HepG2 (cell line): Measurements from ENCODE around the gene CA10. TPM values are rescaled to one million over a fixed set of nuclear protein-coding genes. Genes with fewer than 3 reads are reported as not detected.

ENCODE experiments used
- GFI1 ChIP-seq: sonication (generic); formaldehyde crosslinking; IDR thresholded peaks from 2 replicates; pipeline ENCODE4 v1.5.0; 2020; ENCODE audit warnings: missing genetic modification reagents, mild to moderate bottlenecking, borderline replicate concordance
- GTF2F1 ChIP-seq: fragments of 150-350 bp; IDR thresholded peaks from 2 replicates; pipeline ENCODE4 v1.6.1; 2014; ENCODE audit warnings: low read length
- HMG20A ChIP-seq: IDR thresholded peaks from 2 replicates; pipeline ENCODE4 v1.6.1; 2016; ENCODE audit warnings: borderline replicate concordance
- MTF1 ChIP-seq: sonication (generic); formaldehyde crosslinking; IDR thresholded peaks from 2 replicates; pipeline ENCODE4 v1.5.0; 2020; ENCODE audit warnings: missing genetic modification reagents
- MXI1 ChIP-seq: IDR thresholded peaks from 3 replicates; pipeline ENCODE4 v1.6.1; 2012; ENCODE audit warnings: low read depth, low read length, inconsistent platforms, borderline replicate concordance
- NCOA2 ChIP-seq: sonication (generic); formaldehyde crosslinking; IDR thresholded peaks from 2 replicates; pipeline ENCODE4 v1.8.0; 2022; ENCODE audit warnings: inconsistent platforms
- NR2F2 ChIP-seq: IDR thresholded peaks from 2 replicates; pipeline ENCODE4 v1.6.1; 2012; ENCODE audit warnings: low read depth, inconsistent platforms, borderline replicate concordance
- PAX8 ChIP-seq: sonication (generic); formaldehyde crosslinking; IDR thresholded peaks from 2 replicates; pipeline ENCODE4 v1.8.0; 2022; ENCODE audit warnings: mild to moderate bottlenecking, missing genetic modification reagents, borderline replicate concordance
- PHF5A ChIP-seq: IDR thresholded peaks from one replicate; pipeline ENCODE4 v1.6.1; 2018; ENCODE audit warnings: low read depth, missing genetic modification reagents; ENCODE audit not compliant: unreplicated experiment
- POLR2A ChIP-seq, 2 experiments: IDR thresholded peaks; 2 replicates each; pipeline ENCODE4 v1.6.1; 2011; ENCODE audit warnings: low read depth in 2 of 2, low read length in 2 of 2, mild to moderate bottlenecking in 1 of 2, moderate library complexity in 1 of 2; ENCODE audit not compliant: insufficient read depth in 1 of 2
- TBX3 ChIP-seq: fragments of 450-650 bp; IDR thresholded peaks from 2 replicates; pipeline ENCODE4 v1.6.1; 2017; ENCODE audit warnings: antibody characterized with exemption, mild to moderate bottlenecking, inconsistent platforms, borderline replicate concordance
- TCF7 ChIP-seq: sonication (generic); IDR thresholded peaks from 2 replicates; pipeline ENCODE4 v1.6.1; 2016; ENCODE audit warnings: antibody characterized with exemption, low read depth
- U2AF2 ChIP-seq: fragments of 200-400 bp; formaldehyde crosslinking; IDR thresholded peaks from 2 replicates; pipeline ENCODE4 v1.6.1; 2017; ENCODE audit warnings: low read depth, mild to moderate bottlenecking, low read length
- ZBTB2 ChIP-seq: sonication (generic); formaldehyde crosslinking; IDR thresholded peaks from 2 replicates; pipeline ENCODE4 v1.8.0; 2022; ENCODE audit warnings: low read depth, missing genetic modification reagents
- ZBTB25 ChIP-seq: IDR thresholded peaks from 2 replicates; pipeline ENCODE4 v1.6.1; 2018; ENCODE audit warnings: missing genetic modification reagents
- ZBTB43 ChIP-seq: sonication (generic); formaldehyde crosslinking; conservative IDR thresholded peaks from 2 replicates; pipeline ENCODE4 v1.4.0; 2020; ENCODE audit warnings: missing genetic modification reagents
- ZBTB7A ChIP-seq: sonication (generic); formaldehyde crosslinking; IDR thresholded peaks from 2 replicates; pipeline ENCODE4 v1.8.0; 2022; ENCODE audit warnings: mild to moderate bottlenecking, missing genetic modification reagents
- ZNF121 ChIP-seq: sonication (generic); formaldehyde crosslinking; IDR thresholded peaks from 2 replicates; pipeline ENCODE4 v1.5.0; 2020; ENCODE audit warnings: mild to moderate bottlenecking, missing genetic modification reagents
- ZNF326 ChIP-seq: sonication (generic); formaldehyde crosslinking; IDR thresholded peaks from 2 replicates; pipeline ENCODE4 v1.4.0; 2020; ENCODE audit warnings: missing genetic modification reagents, borderline replicate concordance
- ZNF343 ChIP-seq: sonication (generic); formaldehyde crosslinking; IDR thresholded peaks from 2 replicates; pipeline ENCODE4 v1.4.0; 2020; ENCODE audit warnings: mild to moderate bottlenecking, missing genetic modification reagents
- ZNF546 ChIP-seq: sonication (generic); formaldehyde crosslinking; conservative IDR thresholded peaks from 2 replicates; pipeline ENCODE4 v1.8.1; 2023; ENCODE audit warnings: mild to moderate bottlenecking, missing genetic modification reagents
- ZNF574 ChIP-seq: sonication (generic); formaldehyde crosslinking; IDR thresholded peaks from 2 replicates; pipeline ENCODE4 v1.4.0; 2020; ENCODE audit warnings: missing genetic modification reagents
- ZNF839 ChIP-seq: sonication (generic); formaldehyde crosslinking; IDR thresholded peaks from 2 replicates; pipeline ENCODE4 v1.4.0; 2020; ENCODE audit warnings: missing genetic modification reagents, mild to moderate bottlenecking, borderline replicate concordance
- ZNF841 ChIP-seq: sonication (generic); formaldehyde crosslinking; IDR thresholded peaks from 2 replicates; pipeline ENCODE4 v1.8.1; 2023; ENCODE audit warnings: missing genetic modification reagents, borderline replicate concordance
- ZSCAN21 ChIP-seq: sonication (generic); formaldehyde crosslinking; IDR thresholded peaks from 2 replicates; pipeline ENCODE4 v1.8.0; 2022; ENCODE audit warnings: mild to moderate bottlenecking, missing genetic modification reagents, moderate library complexity, borderline replicate concordance
- polyA plus RNA-seq, 8 experiments: library from polyadenylated mRNA; depleted of rRNA in 3 of 8; stranded (reverse) in 7 of 8; unstranded in 1 of 8; fragments of >200 nt; fragmentation: Illumina TruSeq in 4 of 8; extraction: Trizol in 4 of 8; gene quantifications; 2 replicates each; pipeline versions ENCODE4 v1.2.1 to v1.2.3, GENCODE V29; 2011 to 2016; ENCODE audit warnings: low read depth in 4 of 8, missing spikeins in 1 of 8, mixed read lengths in 1 of 8; ENCODE audit not compliant: insufficient read depth in 1 of 8
- total RNA-seq, 5 experiments: library from RNA; depleted of rRNA; stranded (reverse); fragments of >200 nt; fragmentation: Illumina TruSeq; extraction: Trizol; gene quantifications; 2 replicates each; pipeline ENCODE4 v1.2.3, GENCODE V29; 2016; ENCODE audit warnings: low read depth in 1 of 5
- TF ChIP-seq, protein P1 (sequence below): sonication (generic); formaldehyde crosslinking; IDR thresholded peaks from 2 replicates; pipeline ENCODE4 v1.5.0; 2020; ENCODE audit warnings: missing genetic modification reagents

Gene CA10
- total and polyA plus RNA-seq, 2 of the 13 experiments (the other 11 are each of a cell fraction or from before 2014, with no cell fraction given) = not detected

GRCh38 chr17:51997723-51998122 lies 160.8 kb downstream of the CA10 start (continued):
- TF ChIP-seq ZBTB43 = no peak
- peak; percentile 81; the same call in 1 of the 2 replicates for TF ChIP-seq HMG20A (CRISPR knock-in tag)
- no peak for TF ChIP-seq ZNF326
- no peak for TF ChIP-seq MXI1
- no peak for TF ChIP-seq GTF2F1
- no peak for TF ChIP-seq ZSCAN21 (CRISPR knock-in tag)
- TF ChIP-seq ZBTB25 (CRISPR knock-in tag) = no peak
- TF ChIP-seq, protein P1, sequence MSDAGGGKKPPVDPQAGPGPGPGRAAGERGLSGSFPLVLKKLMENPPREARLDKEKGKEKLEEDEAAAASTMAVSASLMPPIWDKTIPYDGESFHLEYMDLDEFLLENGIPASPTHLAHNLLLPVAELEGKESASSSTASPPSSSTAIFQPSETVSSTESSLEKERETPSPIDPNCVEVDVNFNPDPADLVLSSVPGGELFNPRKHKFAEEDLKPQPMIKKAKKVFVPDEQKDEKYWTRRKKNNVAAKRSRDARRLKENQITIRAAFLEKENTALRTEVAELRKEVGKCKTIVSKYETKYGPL (CRISPR knock-in tag) = no peak
- TF ChIP-seq U2AF2 = no peak
- no peak for TF ChIP-seq ZBTB2 (CRISPR knock-in tag)
- no peak for TF ChIP-seq MTF1 (CRISPR knock-in tag)
- no peak for TF ChIP-seq ZNF839
- no peak for TF ChIP-seq ZNF546 (CRISPR knock-in tag)
- TF ChIP-seq PHF5A (CRISPR knock-in tag) = no peak
- TF ChIP-seq TBX3 = no peak
- no peak for TF ChIP-seq ZNF574 (CRISPR knock-in tag)
- TF ChIP-seq TCF7 = peak; percentile 45; the same call in 1 of the 2 replicates
- TF ChIP-seq ZNF121 (CRISPR knock-in tag) = no peak
- no peak for TF ChIP-seq ZBTB7A (CRISPR knock-in tag)
- no peak for TF ChIP-seq ZNF841 (CRISPR knock-in tag)
- no peak for TF ChIP-seq POLR2A (IDR thresholded peaks at IDR 0.05; ENCODE audit: insufficient read depth in 1 of 2, low read depth in 2 of 2, low read length in 2 of 2)
- no peak; the same call in 1 of the 2 replicates for TF ChIP-seq NCOA2 (CRISPR knock-in tag)
- TF ChIP-seq GFI1 (CRISPR knock-in tag) = no peak
- TF ChIP-seq ZNF343 = no peak
- peak; percentile 85 for TF ChIP-seq NR2F2
- no peak for TF ChIP-seq PAX8
